ENCODE results near the gene PPFIA1. TPM values are rescaled to one million over a fixed set of nuclear protein-coding genes. Genes with fewer than 3 reads are reported as not detected.
A peak's percentile ranks its signal among the peaks of the same experiment; 100 is the strongest.

The PPFIA1 gene
- total RNA-seq, 2 experiments from 2014 or later = 27.2 to 30.9 TPM

GRCh38 chr11:70263363-70263762 lies 7.1 kb upstream of the PPFIA1 start:
- peaks cover 10% of the 10 kb centered on the region for H3K27me3 Mint-ChIP-seq
- H3K27ac Mint-ChIP-seq = no peak overlapping the region
- no peaks in the 10 kb centered on the region for H3K4me1 Mint-ChIP-seq (ENCODE audit: low read depth)
- no peak for ATAC-seq
- H3K4me3 Mint-ChIP-seq = no peak overlapping the region
- POLR2A ChIA-PET = no interaction called here
- no peak for TF ChIP-seq CTCF (IDR thresholded peaks at IDR 0.05)
- DNase-seq = no peak
- CTCF ChIA-PET = no interaction called here
- no peaks in the 10 kb centered on the region for H3K36me3 Mint-ChIP-seq (ENCODE audit: low read depth)
- intact Hi-C loops (cut with micrococcal nuclease) = loop anchor here (10.0 kb wide), 1 partner anchor 59 kb away; the partner anchor contains the start of gene FADD
- no peaks in the 10 kb centered on the region for H3K9me3 Mint-ChIP-seq

GRCh38 chr11:70265341-70265740 lies 5.1 kb upstream of the PPFIA1 start:
- CTCF ChIA-PET = no interaction called here
- no peak for DNase-seq
- H3K36me3 Mint-ChIP-seq (ENCODE audit: low read depth) = no peaks in the 10 kb centered on the region

GRCh38 chr11:70267405-70267950 lies 3.0 kb upstream of the PPFIA1 start:
- intact Hi-C loops (cut with micrococcal nuclease) = loop anchor here (10.0 kb wide), 1 partner anchor 63 kb away; the partner anchor contains the start of gene FADD
- DNase-seq = no peak

More at GRCh38 chr11:70265341-70265740, 5.1 kb upstream of the PPFIA1 start:
- H3K9me3 Mint-ChIP-seq = no peaks in the 10 kb centered on the region
- peaks cover 13% of the 10 kb centered on the region for H3K27me3 Mint-ChIP-seq
- peaks cover 3% of the 10 kb centered on the region for H3K4me1 Mint-ChIP-seq (ENCODE audit: low read depth)
- H3K4me3 Mint-ChIP-seq = no peak overlapping the region
- no peak for TF ChIP-seq CTCF (IDR thresholded peaks at IDR 0.05)
- no peak overlapping the region for H3K27ac Mint-ChIP-seq
- POLR2A ChIA-PET = interaction anchor here (1.3 kb wide), 1 partner anchor 32 kb away, joined by 3 read pairs; no protein-coding TSS in a partner anchor
- no peak for ATAC-seq
- intact Hi-C loops (cut with micrococcal nuclease) = loop anchor here (10.0 kb wide), 1 partner anchor 61 kb away; the partner anchor contains the start of gene FADD

GRCh38 chr11:70268526-70268925 lies 2.0 kb upstream of the PPFIA1 start:
- ChIA-PET POLR2A (no interaction called here), CTCF (no interaction called here)
- H3K4me1 Mint-ChIP-seq (ENCODE audit: low read depth) = peaks cover 17% of the 10 kb centered on the region
- peaks cover 13% of the 10 kb centered on the region for H3K27me3 Mint-ChIP-seq
- peaks cover 14% of the 10 kb centered on the region for H3K36me3 Mint-ChIP-seq (ENCODE audit: low read depth)
- DNase-seq (no peak), ATAC-seq (no peak)
- no peak overlapping the region for H3K27ac Mint-ChIP-seq
- H3K9me3 Mint-ChIP-seq = no peaks in the 10 kb centered on the region
- TF ChIP-seq CTCF (IDR thresholded peaks at IDR 0.05) = no peak
- no peak overlapping the region for H3K4me3 Mint-ChIP-seq
- intact Hi-C loops (cut with micrococcal nuclease) = loop anchor here (10.0 kb wide), 1 partner anchor 64 kb away; the partner anchor contains the start of gene FADD

More at GRCh38 chr11:70267405-70267950, 3.0 kb upstream of the PPFIA1 start:
- Mint-ChIP-seq H3K36me3 (ENCODE audit: low read depth) (peaks cover 7% of the 10 kb centered on the region), H3K4me1 (ENCODE audit: low read depth) (peaks cover 8% of the 10 kb centered on the region), H3K4me3 (no peak overlapping the region), H3K27ac (no peak overlapping the region), H3K9me3 (no peaks in the 10 kb centered on the region), H3K27me3 (peaks cover 13% of the 10 kb centered on the region)
- POLR2A ChIA-PET = no interaction called here
- no peak for ATAC-seq
- CTCF ChIA-PET = no interaction called here
- TF ChIP-seq CTCF (IDR thresholded peaks at IDR 0.05) = no peak

- POLR2A ChIA-PET = interaction anchor here (0.8 to 1.4 kb wide), 2 partner anchors 66 to 68 kb away, joined by 3 to 4 read pairs; partner anchors contain the start of gene FADD
- Mint-ChIP-seq H3K27ac (peak overlapping the region; percentile 83), H3K4me3 (peak overlapping the region; percentile 83), H3K4me1 (ENCODE audit: low read depth) (peaks cover 39% of the 10 kb centered on the region), H3K9me3 (no peaks in the 10 kb centered on the region), H3K36me3 (ENCODE audit: low read depth) (peaks cover 33% of the 10 kb centered on the region), H3K27me3 (peaks cover 8% of the 10 kb centered on the region)
- CTCF ChIA-PET = no interaction called here
- intact Hi-C loops (cut with micrococcal nuclease) = no loop called here
- peak; percentile 61 for ATAC-seq
- TF ChIP-seq CTCF (IDR thresholded peaks at IDR 0.05) = peak; percentile 28
- peak; percentile 43 for DNase-seq
Measured at GRCh38 chr11:70270877-70271648, 573 bp downstream of the PPFIA1 start.

Measured in activated CD8-positive, alpha-beta T cell treated with anti-CD3 and anti-CD28 coated beads for 36 hours (primary cell).